CD4-positive, alpha-beta T cell treated with Interleukin-17A for 1 hour (primary cell): ENCODE data around the gene PRAF2.
A peak's percentile ranks its signal among the peaks of the same experiment; 100 is the strongest.

Experiments
- DNase-seq: peaks from one replicate; pipeline ENCODE4 v3.0.0-alpha.2; 2020

The PRAF2 gene, protein sequence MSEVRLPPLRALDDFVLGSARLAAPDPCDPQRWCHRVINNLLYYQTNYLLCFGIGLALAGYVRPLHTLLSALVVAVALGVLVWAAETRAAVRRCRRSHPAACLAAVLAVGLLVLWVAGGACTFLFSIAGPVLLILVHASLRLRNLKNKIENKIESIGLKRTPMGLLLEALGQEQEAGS

DNA sequence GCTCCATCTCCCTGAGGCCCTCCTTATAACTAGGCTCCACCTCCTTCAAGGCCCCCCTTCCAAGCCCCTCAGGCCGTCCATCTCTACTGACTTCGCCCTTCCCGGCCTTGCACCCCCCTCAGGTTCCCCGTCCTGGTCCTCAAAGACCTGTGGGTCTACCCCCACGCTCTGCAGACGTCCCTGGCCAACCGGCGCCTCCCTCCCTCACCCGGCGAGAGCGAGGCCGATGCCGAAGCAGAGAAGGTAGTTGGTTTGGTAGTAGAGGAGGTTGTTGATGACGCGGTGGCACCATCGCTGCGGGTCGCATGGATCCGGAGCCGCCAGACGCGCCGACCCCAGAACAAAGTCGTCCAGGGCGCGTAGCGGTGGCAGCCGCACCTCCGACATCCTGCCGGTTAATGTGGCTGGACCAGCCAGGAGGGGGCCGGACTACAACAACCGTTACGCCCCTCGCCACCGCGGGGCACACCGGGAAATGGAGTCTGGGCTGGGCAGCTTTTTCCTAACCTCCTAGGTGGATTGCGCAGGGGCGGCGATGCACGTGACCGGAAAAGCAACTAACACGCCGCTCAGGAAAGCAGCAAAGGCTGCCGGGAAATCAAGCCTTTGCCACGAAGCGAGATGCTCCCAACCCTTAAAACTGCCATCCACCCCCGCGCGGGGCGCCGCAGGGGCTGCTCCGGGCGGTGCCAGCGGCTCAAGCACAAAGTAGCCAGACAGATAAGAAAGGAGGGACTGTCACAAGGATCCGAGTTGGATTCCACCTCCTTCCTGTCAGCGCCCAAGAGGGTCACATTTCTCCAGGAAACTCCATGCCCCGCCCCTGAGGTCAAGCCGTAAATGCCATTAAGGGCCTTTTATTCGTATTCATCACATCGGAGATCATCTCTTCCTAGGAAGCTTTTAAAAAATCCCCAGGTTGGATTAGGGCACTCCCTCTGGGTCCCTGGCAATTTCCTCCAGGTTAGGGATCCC, at the start of gene PRAF2:
PRAF2 (minus strand) TSS at position 402 of the 975 bp plus-strand sequence; CDS start at position 387, 15 bp downstream.
- peak; percentile 94 for DNase-seq

GRCh38 chrX:49122499-49122898, 48.7 kb upstream of the PRAF2 start:
- DNase-seq: no peak

GRCh38 chrX:49120091-49120490, 46.3 kb upstream of the PRAF2 start:
- DNase-seq: no peak

DNA sequence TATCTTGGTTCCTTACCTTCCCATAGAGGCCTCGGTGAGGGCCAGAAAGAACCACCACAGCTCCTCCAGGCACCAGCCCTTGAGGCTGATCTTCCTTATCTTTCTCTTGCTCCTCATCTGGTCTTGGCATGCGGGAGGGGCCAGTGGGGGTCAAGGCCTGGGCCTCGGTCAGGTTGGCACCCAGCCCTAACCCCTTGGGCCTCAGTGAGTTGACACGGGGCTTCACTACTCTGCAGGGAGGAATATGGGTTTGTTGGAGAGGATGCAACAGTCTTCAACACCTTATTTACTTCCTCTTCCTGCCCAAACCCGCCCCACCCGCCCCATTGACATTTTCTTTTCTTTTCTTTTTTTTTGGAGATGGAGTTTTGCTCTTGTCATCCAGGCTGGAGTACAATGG, 43.8 kb upstream of the PRAF2 start:
- no peak for DNase-seq

DNA sequence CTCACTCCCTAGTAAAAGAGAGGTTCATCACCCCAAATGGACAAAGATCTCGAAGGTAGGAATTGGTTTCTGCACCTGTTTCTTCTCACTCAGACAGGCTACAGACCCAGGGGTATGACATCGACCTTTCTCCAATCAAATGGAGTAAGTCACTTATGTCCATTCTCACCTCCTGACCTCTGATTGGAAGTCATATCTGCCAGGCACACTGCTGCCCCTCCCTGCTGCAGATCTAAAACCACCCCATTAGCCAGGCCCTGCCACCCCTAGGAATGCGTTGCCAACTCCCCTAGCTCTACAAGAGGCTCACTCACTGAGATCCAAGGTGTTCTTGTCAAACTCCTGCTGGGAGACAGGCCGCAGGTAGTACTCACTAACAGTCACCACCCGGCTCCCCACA, 42.9 kb upstream of the PRAF2 start:
- DNase-seq: no peak

DNA sequence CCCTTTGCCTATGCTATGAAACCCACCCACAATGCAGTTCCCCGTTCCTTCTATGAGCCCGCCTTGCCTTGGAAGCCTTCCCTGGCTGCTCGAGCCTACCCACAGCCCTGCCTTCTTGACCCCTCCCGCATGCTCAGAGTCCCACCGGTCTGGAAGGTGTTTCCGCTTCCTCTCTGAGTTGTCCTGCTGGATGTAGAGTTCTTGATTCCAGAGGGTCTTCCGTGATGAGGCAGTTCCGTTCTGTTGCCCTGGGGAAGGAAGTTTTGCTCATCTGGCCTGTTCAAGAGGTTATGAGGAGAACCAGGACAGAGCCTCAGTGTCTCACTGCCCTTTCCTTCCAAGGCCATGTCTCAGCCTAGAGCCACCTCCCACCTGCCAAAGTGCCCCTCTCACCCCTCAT, 42.3 kb upstream of the PRAF2 start:
- no peak for DNase-seq

DNA sequence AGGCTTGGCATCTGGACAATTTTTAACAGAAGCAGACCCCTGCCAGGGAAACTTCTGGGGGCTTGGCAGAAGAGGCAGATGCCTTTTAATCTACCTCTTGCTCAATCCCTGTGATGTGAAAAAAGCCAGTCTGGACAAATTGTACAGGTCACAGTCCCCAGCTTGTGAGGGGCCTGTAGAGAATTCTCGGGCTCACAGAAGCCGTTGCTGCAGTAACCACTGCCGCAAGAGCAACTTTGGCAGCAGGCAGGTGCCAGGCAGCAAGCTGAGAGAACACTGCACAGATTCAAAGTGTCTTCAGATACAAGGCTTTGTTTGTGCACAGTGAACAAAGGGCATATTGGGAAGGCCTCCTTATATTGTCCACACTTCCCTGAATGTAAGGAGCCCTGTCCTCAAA, 38.0 kb upstream of the PRAF2 start:
- no peak for DNase-seq

GRCh38 chrX:49110417-49110816, 36.6 kb upstream of the PRAF2 start:
- DNase-seq: no peak

- DNase-seq: no peak
These were observed 34.8 kb upstream of the PRAF2 start for GRCh38 chrX:49108641-49109040.

- peak; percentile 34 for DNase-seq
These were observed 33.1 kb upstream of the PRAF2 start for GRCh38 chrX:49106930-49107329.

DNA sequence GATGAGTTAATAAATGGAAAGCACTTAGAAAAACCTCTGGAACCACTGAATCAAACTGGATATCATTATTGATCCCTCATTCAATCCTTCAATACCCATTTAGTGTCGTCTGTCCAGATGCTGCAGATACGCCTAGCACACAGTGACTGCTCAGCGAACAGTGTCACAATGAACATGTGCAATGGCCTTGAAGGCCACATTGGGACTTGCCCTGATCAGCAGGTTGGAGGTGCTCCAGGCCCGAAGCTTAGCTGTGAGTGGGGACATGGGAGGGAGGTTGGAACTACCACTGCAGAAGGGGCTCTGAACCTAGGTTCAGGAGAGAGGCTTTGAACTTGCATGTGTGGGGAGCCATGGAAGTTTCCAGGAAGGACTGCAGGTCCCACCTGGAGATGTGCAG, 32.5 kb upstream of the PRAF2 start:
- DNase-seq: no peak

GRCh38 chrX:49103637-49104036, 29.8 kb upstream of the PRAF2 start:
- DNase-seq: no peak

GRCh38 chrX:49102190-49102589, 28.4 kb upstream of the PRAF2 start:
- DNase-seq: no peak

DNA sequence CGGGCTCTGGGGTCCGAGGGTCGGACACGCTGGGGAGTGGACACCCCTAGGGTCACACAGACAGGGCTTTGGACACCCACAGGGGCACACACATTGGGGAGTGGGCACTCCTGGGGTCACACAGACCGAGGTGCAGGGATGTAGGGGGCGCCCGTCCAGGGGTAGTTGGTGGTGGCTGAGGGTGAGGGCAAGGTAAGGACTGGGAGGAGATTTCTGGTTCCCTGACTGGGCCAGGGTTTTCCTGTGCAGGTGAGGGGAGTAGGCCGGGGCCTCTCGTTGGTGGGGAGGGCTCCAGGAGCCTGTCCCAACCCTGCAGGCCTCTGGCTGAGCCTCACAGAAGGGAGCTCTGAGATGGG, 27.8 kb upstream of the PRAF2 start:
- DNase-seq: no peak

GRCh38 chrX:49100704-49101628, 27.2 kb upstream of the PRAF2 start:
- DNase-seq: peak; percentile 93

DNA sequence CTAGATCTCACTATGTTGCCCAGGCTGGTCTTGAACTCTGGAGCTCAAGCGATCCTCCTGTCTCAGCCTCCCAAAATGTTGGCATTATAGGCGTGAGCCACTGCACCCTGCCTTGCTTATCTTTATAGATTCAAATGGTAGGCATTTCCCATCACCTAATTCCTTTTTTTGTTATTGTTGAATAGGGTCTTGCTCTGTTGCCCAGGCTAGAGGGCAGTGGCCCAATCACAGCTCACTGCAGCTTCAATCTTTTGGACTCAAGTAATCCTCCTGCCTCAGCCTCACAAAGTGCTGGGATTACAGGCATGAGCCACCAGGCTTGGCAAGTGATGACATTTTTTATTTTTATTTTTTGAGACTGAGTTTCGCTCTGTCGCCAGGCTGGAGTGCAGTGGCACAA, 22.6 kb upstream of the PRAF2 start:
- DNase-seq: no peak

- no peak for DNase-seq
These were observed 15.8 kb upstream of the PRAF2 start for GRCh38 chrX:49089553-49089952.

- DNase-seq: no peak
These were observed 8.6 kb upstream of the PRAF2 start for GRCh38 chrX:49082271-49082871.

DNA sequence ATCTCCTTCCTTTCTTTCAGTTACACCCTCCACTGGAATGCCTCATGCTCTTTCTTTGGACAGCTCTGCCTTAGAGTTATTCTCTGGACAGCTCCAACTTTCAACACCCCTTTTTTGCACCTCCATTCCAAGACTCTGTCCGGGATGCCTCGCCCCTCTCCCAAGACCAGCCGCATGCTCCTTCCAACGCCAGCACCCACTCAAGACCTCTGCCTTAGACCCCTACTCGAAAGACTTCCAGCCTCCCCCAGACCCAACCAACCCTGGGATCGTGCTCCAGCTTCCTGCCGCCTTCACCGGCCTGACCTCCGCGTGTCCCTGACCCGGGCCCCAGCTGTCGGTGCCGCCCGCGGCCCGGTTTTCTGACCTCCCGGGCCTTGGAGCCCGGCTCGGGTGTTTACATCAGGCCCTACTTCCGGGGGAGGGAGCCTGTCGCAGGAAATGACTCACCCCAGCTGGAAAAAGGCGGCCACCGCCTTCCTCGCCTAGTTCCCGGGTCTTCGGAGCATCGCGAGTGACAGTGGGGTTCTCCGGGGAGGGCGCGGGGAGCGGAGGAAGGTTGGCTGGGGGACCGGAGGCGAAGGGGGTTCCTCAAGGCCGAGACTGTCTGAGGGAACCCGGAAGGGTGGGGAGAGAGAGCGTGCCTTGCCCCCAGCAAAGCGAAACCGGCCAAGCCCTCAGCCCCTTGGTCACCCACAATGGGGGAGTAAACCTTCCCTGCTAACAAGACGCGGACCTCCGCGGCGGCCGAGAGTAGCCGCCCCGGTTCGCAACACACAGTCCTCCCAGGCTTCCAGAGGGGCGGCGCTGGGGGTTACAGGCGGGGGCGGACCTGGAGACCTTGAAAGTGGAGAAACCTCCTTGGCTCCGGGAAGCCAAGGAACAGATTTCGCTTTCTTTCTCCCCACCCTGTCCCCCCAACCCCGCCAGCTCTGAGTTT, 6.0 kb upstream of the PRAF2 start, which contains the start of gene WDR45:
WDR45 (minus strand) TSS at position 399 of the 940 bp plus-strand sequence. CDS start 1,792 bp downstream, outside the sequence.
- DNase-seq: peak; percentile 82

- DNase-seq: no peak
These were observed 4.1 kb upstream of the PRAF2 start for GRCh38 chrX:49077941-49078340.

- DNase-seq: no peak
These were observed 1.5 kb upstream of the PRAF2 start for GRCh38 chrX:49075347-49075746.

DNA sequence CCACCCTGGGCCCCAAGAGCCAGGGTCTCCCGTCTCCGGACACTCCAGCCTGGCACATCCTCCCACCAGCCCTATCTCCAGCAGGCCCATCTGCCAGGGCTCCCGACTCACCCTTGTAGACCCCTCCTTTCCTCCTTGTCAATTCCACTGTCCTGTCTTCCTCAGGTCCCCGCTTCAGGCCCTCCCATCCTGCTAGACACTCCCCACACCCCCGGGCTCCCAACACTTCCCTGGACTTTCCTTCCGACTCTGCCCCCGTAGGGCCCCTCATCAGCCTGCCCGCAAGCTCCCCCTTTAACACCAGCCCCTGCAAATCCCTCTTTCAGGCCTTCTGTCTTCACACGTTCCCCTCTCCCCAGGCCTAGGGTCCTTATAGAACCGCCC, 1.1 kb downstream of the PRAF2 start:
- no peak for DNase-seq
